NCI-H510A (cell line): Measurements from ENCODE around the gene ST3GAL2.
"Not testable (repeated sequence)": the region's sequence is repeated elsewhere in the genome, so short reads cannot be mapped to it uniquely, and the experiment has no call there.

ENCODE experiments used
- DNase-seq: peaks from one replicate; lab custom pipeline; 2025; lab: John Stamatoyannopoulos, UW

The ST3GAL2 gene

DNA sequence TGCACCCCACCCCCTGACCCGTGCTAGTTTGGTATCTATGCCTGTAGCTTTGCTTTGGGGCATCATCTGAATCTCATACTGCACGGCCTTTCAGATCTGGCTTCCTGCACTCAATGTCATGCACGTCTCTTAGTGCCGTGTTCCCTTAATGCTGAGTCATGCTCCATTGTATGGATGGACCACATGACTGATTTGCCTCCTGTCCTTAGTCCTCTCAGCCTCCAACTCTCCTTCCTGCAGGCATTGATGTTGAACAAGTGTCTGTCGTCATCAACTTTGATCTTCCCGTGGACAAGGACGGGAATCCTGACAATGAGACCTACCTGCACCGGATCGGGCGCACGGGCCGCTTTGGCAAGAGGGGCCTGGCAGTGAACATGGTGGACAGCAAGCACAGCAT lies 106.2 kb downstream of the ST3GAL2 start:
- not testable (repeated sequence) for DNase-seq

DNA sequence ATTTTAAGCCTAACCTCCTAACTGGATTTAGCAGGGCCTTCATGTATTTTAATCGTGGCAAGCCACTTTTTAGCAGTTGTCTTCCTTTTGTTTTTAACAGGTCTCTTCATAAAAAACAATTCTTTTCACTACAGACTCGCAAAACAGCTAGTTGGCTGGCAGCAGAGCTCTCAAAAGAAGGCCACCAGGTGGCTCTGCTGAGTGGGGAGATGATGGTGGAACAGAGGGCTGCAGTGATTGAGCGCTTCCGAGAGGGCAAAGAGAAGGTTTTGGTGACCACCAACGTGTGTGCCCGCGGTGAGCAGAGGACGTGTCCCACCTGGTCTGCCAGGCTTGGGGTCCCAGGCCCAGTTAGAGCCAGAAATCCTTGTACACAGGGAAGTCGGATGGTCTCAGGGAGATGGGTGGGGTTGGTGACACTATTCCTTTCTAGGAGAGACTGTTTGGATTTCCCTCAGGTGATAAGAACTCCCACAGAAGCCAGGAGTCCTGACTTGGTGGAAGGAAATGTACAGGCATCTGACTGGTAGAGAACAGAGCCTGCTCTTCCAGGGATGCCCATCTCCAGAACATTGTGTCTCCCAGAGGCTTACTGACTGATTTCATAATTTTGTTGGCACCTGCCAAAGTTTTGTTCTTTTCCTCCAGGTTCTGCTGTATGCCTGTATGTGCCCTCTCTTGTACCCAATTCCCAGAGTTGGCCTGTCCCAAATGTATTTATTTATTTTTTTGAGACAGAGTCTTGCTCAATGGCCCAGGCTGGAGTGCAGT lies 107.1 kb downstream of the ST3GAL2 start:
- DNase-seq: no peak

DNA sequence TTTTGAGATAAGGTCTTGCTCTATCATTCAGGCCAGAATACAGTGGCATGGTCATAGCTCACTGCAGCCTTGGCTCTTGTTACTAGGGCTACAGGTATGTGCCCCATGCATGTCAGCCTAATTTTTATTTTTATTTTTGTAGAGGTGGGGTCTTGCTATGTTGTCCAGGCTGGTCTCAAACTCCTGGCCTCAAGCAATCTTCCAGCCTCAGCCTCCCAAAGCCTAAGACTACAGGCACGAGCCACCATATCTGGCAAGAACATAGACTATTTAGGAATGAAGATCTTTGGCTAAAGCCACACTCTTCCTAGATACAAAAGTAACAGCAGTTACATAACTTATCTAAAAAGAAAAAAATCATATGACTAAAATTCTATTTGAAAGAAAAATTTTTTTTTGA lies 107.8 kb downstream of the ST3GAL2 start:
- no peak for DNase-seq
